Stomach smooth muscle (tissue), 2 donors: Measurements from ENCODE around the gene AQP12A.
"Not testable (repeated sequence)": the region's sequence is repeated elsewhere in the genome, so short reads cannot be mapped to it uniquely, and the experiment has no call there.

Experiments used
- H3K27ac ChIP-seq: one replicate; pipeline ENCODE4 v1.7.0; 2013; ENCODE audit warnings: mild to moderate bottlenecking, low read length, inconsistent platforms
- H3K27me3 ChIP-seq, 2 donors: one replicate each; pipeline ENCODE4 v1.7.0; 2013; ENCODE audit warnings: low read length in 2 of 2; ENCODE audit not compliant: insufficient read depth in 2 of 2, control insufficient read depth in 1 of 2
- H3K36me3 ChIP-seq, 2 donors: one replicate each; pipeline ENCODE4 v1.7.0; 2013; ENCODE audit warnings: low read length in 2 of 2; ENCODE audit not compliant: control insufficient read depth in 2 of 2, insufficient read depth in 2 of 2
- H3K4me1 ChIP-seq: one replicate; pipeline ENCODE4 v1.7.0; 2013; ENCODE audit warnings: low read length; ENCODE audit not compliant: control insufficient read depth, insufficient read depth
- H3K4me3 ChIP-seq, 2 donors: one replicate each; pipeline ENCODE4 v1.7.0; 2013; ENCODE audit warnings: low read length in 2 of 2
- H3K9ac ChIP-seq, 2 donors: one replicate each; pipeline ENCODE4 v1.7.0; 2013; ENCODE audit warnings: low read length in 2 of 2, mild to moderate bottlenecking in 1 of 2
- H3K9me3 ChIP-seq, 2 donors: one replicate each; pipeline ENCODE4 v1.7.0; 2013; ENCODE audit warnings: low read length in 2 of 2; ENCODE audit not compliant: control insufficient read depth in 2 of 2
- donor health status: healthy.
- donor health status: Pancreatic carcinoma.

AQP12A gene

DNA sequence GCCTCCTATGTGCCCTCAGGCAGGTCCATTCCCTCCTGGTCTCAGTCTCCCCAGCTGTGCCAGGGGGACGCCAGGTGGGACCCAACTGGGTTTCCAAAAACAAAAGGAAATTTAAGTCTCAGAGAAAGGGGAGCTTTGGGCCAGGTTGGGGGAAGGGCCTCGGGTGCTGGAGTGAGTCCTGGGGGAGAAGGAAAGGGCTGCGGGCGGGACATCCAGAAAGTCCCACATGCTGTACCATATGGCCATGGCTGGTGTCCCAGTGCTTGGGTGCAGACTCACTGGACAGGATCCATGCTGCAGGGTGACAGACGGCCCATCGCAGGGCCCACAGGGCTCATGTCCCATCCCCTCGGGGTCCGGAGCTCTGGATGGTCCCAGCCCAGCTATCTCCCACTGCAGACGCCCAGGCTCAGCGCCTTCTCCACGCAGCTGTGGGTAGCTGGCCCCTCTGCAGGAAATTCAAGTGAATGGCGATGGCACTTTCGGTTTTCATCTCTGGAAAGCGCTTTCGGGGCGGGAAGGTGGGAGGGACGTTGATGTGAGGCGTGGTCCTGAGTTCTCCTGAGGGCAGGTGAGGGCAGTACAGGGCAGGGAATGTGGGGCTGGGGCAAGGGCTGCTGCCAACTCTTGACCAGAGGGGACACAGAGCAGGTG is 1.1 kb upstream of the AQP12A start:
- H3K27ac ChIP-seq, H3K9ac ChIP-seq, H3K4me1 ChIP-seq, H3K36me3 ChIP-seq, H3K27me3 ChIP-seq, H3K9me3 ChIP-seq, H3K4me3 ChIP-seq: not testable (repeated sequence)

DNA sequence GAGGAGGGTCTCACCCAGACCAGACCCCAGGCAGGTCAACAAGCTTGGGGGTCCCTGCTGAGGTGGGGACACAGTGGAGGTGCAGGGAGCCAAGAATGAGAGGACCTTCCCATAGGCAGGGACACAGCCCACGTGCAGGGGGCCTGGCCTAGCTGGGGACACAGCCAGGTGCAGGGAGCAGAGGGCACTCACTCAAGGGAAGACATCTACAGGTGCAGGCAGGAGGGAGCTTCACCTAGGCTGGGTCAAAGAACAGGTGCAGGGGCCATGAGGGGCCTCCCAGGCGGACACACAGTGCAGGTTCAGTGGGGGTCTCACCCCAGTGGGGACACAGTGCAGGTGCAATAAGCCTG is 615 bp upstream of the AQP12A start:
- H3K36me3 ChIP-seq, H3K27me3 ChIP-seq, H3K4me1 ChIP-seq, H3K9me3 ChIP-seq, H3K4me3 ChIP-seq, H3K27ac ChIP-seq, H3K9ac ChIP-seq: not testable (repeated sequence)

DNA sequence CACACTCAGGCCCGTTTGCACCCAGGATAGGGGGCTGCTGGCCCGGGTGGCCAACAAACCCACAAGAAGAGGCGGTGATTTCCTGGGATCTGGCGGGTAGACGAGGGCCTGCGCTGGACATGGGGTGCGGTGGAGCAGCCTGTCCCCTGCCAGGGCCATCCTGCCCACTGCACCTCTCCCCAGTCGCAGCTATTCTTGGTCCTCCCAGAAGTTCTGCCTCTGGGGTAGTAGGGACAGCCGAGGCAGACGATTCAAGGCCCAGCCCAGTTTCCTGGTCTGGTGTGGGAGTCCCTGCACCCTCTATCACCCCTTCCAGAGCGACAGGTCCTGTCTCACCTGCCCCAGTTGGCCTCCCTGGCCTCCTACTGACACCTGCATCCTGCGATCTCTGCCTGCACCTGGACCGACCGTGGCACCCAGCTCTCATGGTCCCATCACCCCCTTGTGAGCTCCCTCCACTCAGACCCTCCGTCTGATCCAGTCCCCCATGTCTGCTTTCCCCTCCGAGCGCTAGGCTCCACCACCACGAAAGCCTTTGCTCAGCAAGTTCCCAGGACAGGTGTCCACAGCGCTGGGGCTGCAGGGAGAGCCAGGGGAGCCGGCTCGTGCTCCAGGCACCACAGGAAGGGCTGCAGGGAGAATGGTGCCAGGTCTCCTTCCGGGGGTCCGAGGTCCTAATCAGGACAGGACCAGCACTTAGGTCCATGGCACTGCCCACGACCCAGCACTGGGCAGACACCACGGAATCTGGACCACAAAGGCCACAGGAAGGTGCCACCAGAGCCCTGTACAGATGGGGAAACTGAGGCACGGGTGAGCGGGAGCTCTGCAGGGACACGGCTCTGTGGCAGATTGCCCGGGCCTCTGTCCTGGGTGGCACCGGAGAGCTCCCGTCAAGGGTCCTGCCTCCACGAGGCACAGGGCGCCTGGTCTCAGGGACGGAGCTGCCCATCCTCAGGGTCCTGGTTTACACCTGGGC is 1.2 kb downstream of the AQP12A start:
- not testable (repeated sequence) for H3K4me3 ChIP-seq, H3K27ac ChIP-seq, H3K27me3 ChIP-seq, H3K36me3 ChIP-seq, H3K4me1 ChIP-seq, H3K9me3 ChIP-seq, H3K9ac ChIP-seq

DNA sequence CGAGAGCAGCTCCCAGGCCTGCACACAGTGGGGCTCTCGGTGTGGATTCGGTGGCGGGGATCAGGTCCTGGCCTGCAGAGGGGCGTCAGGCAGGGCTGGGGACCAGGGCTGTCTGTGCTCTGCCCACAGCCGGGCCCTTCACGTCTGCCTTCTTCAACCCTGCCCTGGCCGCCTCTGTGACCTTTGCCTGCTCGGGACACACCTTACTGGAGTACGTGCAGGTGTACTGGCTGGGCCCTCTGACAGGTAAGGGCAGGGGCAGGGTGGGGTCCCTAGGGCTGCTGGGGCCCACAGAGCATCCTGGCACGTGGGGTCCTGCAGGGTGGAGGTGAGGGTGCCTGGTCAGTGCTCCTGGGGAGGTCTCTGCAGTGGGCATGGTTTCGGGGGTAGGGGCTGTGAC is 2.6 kb downstream of the AQP12A start:
- H3K27me3 ChIP-seq, H3K9ac ChIP-seq, H3K36me3 ChIP-seq, H3K4me1 ChIP-seq, H3K4me3 ChIP-seq, H3K27ac ChIP-seq, H3K9me3 ChIP-seq: not testable (repeated sequence)

DNA sequence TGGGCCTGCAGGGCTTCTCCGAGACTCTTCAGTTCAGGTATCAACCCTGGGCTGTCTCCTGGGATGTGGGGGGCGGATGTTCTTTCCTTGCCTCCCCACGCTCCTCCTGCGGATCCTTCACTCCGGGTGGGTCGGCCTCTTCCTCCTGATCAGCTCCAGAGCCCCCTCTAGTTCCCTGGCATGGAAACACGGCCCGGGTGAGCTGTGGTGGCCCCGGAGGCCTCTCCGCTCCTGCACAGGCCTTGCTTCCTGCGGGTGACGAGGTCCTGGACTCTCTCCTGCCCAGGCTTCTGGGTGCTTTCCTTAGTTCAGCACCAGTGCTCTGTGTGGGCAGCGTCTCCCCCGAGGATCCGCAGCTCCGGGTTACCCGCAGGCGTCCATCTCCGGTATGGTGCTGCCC is 3.9 kb downstream of the AQP12A start:
- not testable (repeated sequence) for H3K4me1 ChIP-seq, H3K27me3 ChIP-seq, H3K36me3 ChIP-seq, H3K9me3 ChIP-seq, H3K27ac ChIP-seq, H3K9ac ChIP-seq, H3K4me3 ChIP-seq

DNA sequence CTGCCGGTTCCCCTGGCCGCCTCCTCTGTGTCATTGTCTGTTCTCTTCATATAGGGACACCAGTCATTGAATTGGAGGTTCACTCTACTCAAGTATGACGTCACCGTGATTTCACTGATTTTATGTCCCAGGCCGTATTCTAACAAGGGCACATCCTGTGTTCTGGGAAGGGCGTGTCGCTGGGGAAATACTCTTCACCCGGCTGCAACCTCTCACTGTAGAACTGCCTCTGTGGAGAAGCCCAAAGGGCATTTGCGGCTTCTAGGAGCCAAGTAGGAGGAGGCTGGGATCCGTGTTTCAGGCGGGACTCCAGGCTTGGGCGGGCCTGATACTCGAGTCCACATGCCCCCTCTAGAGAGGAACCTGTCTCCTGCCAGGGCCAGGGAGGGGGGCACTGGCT is 4.8 kb downstream of the AQP12A start:
- H3K36me3 ChIP-seq, H3K9me3 ChIP-seq, H3K4me3 ChIP-seq, H3K4me1 ChIP-seq, H3K27ac ChIP-seq, H3K27me3 ChIP-seq, H3K9ac ChIP-seq: not testable (repeated sequence)

DNA sequence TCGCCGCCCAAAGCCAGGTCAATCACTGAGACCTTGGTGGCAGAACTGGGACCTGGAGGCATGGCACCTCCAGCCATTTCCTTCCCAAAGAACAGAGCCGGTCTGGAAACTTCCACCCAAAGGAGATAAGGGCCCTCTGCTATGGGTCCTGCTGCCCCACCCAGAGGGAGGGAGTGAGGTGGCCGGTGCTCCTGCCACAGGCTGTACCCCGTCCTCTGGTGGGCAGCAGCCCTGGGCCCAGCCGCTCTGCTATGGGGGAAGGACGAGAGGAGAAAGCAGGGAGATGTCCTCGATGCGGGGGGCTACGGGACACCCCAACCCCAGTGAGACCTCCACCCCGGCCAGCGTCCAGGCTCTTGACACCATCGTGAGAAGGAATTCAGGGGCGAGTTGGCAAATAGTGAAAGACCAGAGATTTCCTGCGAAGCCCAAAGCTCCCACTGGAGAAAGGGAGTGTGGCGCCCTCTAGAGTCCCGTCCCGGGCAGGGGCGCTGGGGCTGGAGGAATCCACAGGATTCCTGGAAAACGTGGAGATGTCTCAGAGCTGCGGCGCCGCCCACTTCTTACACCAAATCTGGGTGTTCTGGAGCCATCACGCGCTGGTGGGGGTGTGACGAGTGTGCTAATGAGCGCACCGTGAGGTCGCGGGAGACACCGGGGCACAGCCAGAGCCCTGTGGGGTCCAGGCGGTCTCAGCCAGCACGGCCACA is 7.3 kb downstream of the AQP12A start:
- not testable (repeated sequence) for H3K4me1 ChIP-seq, H3K27me3 ChIP-seq, H3K9ac ChIP-seq, H3K36me3 ChIP-seq, H3K27ac ChIP-seq, H3K9me3 ChIP-seq, H3K4me3 ChIP-seq

DNA sequence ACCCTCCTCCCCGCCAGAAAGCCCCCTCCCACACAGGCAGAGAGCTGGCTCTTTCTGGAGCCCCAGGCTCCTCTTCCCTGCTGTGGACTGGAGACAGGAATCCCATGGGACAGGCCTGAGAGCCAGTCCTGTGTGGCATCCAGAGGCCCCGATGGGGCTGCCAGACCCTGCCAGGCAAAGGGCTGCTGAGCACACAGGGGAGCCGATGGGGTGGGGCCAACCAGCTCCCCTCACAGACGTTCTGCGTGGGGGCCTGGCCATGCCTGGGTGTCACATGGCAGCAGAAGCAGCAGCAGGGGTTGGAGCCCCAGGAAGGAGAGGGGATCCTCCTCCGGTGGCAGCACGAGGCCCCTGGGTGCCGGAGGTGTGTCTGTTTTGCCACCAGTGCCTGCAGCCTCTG is 8.2 kb downstream of the AQP12A start:
- not testable (repeated sequence) for H3K9me3 ChIP-seq, H3K27me3 ChIP-seq, H3K36me3 ChIP-seq, H3K4me3 ChIP-seq, H3K4me1 ChIP-seq, H3K9ac ChIP-seq, H3K27ac ChIP-seq

DNA sequence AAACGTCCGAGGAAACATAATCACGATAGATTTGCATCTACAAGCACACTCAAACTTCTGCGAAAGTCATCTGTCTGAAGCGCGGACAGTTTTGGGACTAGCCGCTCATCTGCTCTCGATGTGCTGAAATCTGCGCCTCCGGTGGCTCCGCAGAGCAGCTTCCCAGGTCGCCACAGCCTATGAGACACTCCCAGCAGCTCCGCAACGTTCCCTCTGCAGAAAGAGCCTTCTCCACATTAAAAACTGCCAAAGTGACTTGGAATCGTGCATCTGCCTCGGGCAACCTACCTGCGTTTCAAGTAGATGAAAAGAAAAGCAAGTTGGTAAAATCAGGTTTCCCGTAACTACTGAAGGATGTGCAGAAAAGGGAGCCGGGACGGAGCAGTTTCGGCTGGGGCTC is 8.9 kb downstream of the AQP12A start:
- H3K4me1 ChIP-seq, H3K27me3 ChIP-seq, H3K9me3 ChIP-seq: not testable (repeated sequence)

DNA sequence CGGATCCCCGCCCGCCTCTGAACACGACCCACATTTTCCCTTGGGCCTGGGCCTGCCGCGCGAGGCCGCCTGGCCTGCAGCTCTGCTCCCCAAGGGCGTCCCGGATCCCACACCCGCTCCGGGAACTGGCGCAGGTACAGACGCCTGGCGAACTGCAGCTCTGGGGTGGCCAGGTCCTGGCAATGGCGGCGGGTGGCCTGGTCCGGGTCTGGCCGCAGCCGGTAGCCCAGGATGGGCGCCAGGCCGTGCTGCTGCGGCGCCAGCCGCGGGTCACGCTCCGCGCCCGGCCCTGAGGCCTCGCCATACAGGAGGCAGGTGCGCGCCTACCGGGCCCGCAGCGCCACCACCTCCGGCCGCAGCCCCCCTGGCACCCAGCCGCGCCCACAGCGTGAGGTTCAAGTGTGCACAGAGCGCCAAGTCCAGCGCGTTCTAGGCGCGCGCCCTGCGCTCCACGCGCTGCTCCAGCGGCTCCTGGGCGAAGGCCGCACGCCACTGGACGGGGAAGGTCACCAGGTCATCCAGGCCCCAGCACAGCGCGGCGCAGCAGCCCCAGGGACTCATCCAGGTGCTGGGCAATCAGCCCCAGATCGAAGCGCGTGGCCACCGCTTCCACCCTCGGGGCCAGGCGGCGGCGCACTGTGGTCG is 9.5 kb downstream of the AQP12A start:
- Histone ChIP-seq H3K27me3 (peaks cover 4 to 7% of the 10 kb centered on the region in 2 donors), H3K4me1 (no peaks in the 10 kb centered on the region), H3K36me3 (no peaks in the 10 kb centered on the region), H3K4me3 (no peak overlapping the region), H3K9ac (no peak overlapping the region), H3K27ac (no peak overlapping the region), H3K9me3 (no peaks in the 10 kb centered on the region)

More for the DNA sequence above, 8.9 kb downstream of the AQP12A start:
- not testable (repeated sequence) for H3K9ac ChIP-seq, H3K27ac ChIP-seq, H3K36me3 ChIP-seq, H3K4me3 ChIP-seq
